HepG2 (cell line): Measurements from ENCODE around the gene ATP6V0A1. TPM values are rescaled to one million over a fixed set of nuclear protein-coding genes. Genes with fewer than 3 reads are reported as not detected.

Experiments
- CAMTA2 ChIP-seq: sonication (generic); formaldehyde crosslinking; IDR thresholded peaks from 2 replicates; pipeline ENCODE4 v1.4.0; 2020; ENCODE audit warnings: mild to moderate bottlenecking, missing genetic modification reagents, borderline replicate concordance
- HOXA5 ChIP-seq: sonication (generic); formaldehyde crosslinking; IDR thresholded peaks from 2 replicates; pipeline ENCODE4 v1.4.0; 2020; ENCODE audit warnings: missing genetic modification reagents
- NFKB2 ChIP-seq: sonication (generic); formaldehyde crosslinking; IDR thresholded peaks from 2 replicates; pipeline ENCODE4 v1.4.0; 2020; ENCODE audit warnings: missing genetic modification reagents, borderline replicate concordance
- PHF21A ChIP-seq: sonication (generic); formaldehyde crosslinking; IDR thresholded peaks from 2 replicates; pipeline ENCODE4 v1.5.0; 2020; ENCODE audit warnings: mild to moderate bottlenecking, missing genetic modification reagents
- SNAI1 ChIP-seq: sonication (generic); formaldehyde crosslinking; IDR thresholded peaks from 2 replicates; pipeline ENCODE4 v1.5.0; 2020; ENCODE audit warnings: mild to moderate bottlenecking, missing genetic modification reagents, borderline replicate concordance
- SP4 ChIP-seq: sonication (generic); formaldehyde crosslinking; IDR thresholded peaks from 2 replicates; pipeline ENCODE4 v1.8.1; 2023; ENCODE audit warnings: mild to moderate bottlenecking, missing genetic modification reagents
- ZBTB42 ChIP-seq: sonication (generic); formaldehyde crosslinking; IDR thresholded peaks from 2 replicates; pipeline ENCODE4 v1.5.0; 2020; ENCODE audit warnings: mild to moderate bottlenecking, missing genetic modification reagents
- ZBTB7A ChIP-seq: sonication (generic); formaldehyde crosslinking; IDR thresholded peaks from 2 replicates; pipeline ENCODE4 v1.8.0; 2022; ENCODE audit warnings: mild to moderate bottlenecking, missing genetic modification reagents
- ZNF160 ChIP-seq: sonication (generic); formaldehyde crosslinking; IDR thresholded peaks from 2 replicates; pipeline ENCODE4 v1.8.0; 2022; ENCODE audit warnings: mild to moderate bottlenecking, inconsistent platforms, missing genetic modification reagents
- ZNF251 ChIP-seq: sonication (generic); formaldehyde crosslinking; IDR thresholded peaks from 2 replicates; pipeline ENCODE4 v1.9.0; 2021; ENCODE audit warnings: mild to moderate bottlenecking, missing genetic modification reagents
- ZNF431 ChIP-seq: sonication (generic); formaldehyde crosslinking; IDR thresholded peaks from 2 replicates; pipeline ENCODE4 v1.9.0; 2022; ENCODE audit warnings: missing genetic modification reagents, low read depth, mild to moderate bottlenecking, borderline replicate concordance
- ZNF577 ChIP-seq: sonication (generic); formaldehyde crosslinking; IDR thresholded peaks from 2 replicates; pipeline ENCODE4 v1.4.0; 2020; ENCODE audit warnings: mild to moderate bottlenecking, low read depth, missing genetic modification reagents, borderline replicate concordance
- ZNF580 ChIP-seq: IDR thresholded peaks from 2 replicates; pipeline ENCODE4 v1.6.1; 2016; ENCODE audit warnings: low read depth, borderline replicate concordance
- ZNF782 ChIP-seq: sonication (generic); formaldehyde crosslinking; IDR thresholded peaks from 2 replicates; pipeline ENCODE4 v1.4.0; 2020; ENCODE audit warnings: missing genetic modification reagents, mild to moderate bottlenecking, borderline replicate concordance
- ZNF879 ChIP-seq: sonication (generic); formaldehyde crosslinking; IDR thresholded peaks from 2 replicates; pipeline ENCODE4 v1.8.1; 2023; ENCODE audit warnings: missing genetic modification reagents
- ZSCAN9 ChIP-seq: IDR thresholded peaks from 2 replicates; pipeline ENCODE4 v1.6.1; 2016; ENCODE audit warnings: borderline replicate concordance
- polyA plus RNA-seq, 8 experiments: library from polyadenylated mRNA; depleted of rRNA in 3 of 8; stranded (reverse) in 7 of 8; unstranded in 1 of 8; fragments of >200 nt; fragmentation: Illumina TruSeq in 4 of 8; extraction: Trizol in 4 of 8; gene quantifications; 2 replicates each; pipeline versions ENCODE4 v1.2.1 to v1.2.3, GENCODE V29; 2011 to 2016; ENCODE audit warnings: low read depth in 4 of 8, missing spikeins in 1 of 8, mixed read lengths in 1 of 8; ENCODE audit not compliant: insufficient read depth in 1 of 8
- total RNA-seq, 5 experiments: library from RNA; depleted of rRNA; stranded (reverse); fragments of >200 nt; fragmentation: Illumina TruSeq; extraction: Trizol; gene quantifications; 2 replicates each; pipeline ENCODE4 v1.2.3, GENCODE V29; 2016; ENCODE audit warnings: low read depth in 1 of 5
- TF ChIP-seq, protein P1 (sequence below): sonication (generic); formaldehyde crosslinking; IDR thresholded peaks from 2 replicates; pipeline ENCODE4 v1.4.0; 2020; ENCODE audit warnings: missing genetic modification reagents, borderline replicate concordance
- TF ChIP-seq, protein P2 (sequence below): sonication (generic); formaldehyde crosslinking; IDR thresholded peaks from 2 replicates; pipeline ENCODE4 v1.4.0; 2020; ENCODE audit warnings: missing genetic modification reagents, mild to moderate bottlenecking, borderline replicate concordance
- TF ChIP-seq, protein P3 (sequence below): sonication (generic); formaldehyde crosslinking; IDR thresholded peaks from 2 replicates; pipeline ENCODE4 v1.5.1; 2020; ENCODE audit warnings: missing genetic modification reagents, mild to moderate bottlenecking, borderline replicate concordance

ATP6V0A1 gene
- total and polyA plus RNA-seq, 2 of the 13 experiments (the other 11 are each of a cell fraction or from before 2014, with no cell fraction given) = 27.9 to 54.1 TPM

- TF ChIP-seq, protein P1, sequence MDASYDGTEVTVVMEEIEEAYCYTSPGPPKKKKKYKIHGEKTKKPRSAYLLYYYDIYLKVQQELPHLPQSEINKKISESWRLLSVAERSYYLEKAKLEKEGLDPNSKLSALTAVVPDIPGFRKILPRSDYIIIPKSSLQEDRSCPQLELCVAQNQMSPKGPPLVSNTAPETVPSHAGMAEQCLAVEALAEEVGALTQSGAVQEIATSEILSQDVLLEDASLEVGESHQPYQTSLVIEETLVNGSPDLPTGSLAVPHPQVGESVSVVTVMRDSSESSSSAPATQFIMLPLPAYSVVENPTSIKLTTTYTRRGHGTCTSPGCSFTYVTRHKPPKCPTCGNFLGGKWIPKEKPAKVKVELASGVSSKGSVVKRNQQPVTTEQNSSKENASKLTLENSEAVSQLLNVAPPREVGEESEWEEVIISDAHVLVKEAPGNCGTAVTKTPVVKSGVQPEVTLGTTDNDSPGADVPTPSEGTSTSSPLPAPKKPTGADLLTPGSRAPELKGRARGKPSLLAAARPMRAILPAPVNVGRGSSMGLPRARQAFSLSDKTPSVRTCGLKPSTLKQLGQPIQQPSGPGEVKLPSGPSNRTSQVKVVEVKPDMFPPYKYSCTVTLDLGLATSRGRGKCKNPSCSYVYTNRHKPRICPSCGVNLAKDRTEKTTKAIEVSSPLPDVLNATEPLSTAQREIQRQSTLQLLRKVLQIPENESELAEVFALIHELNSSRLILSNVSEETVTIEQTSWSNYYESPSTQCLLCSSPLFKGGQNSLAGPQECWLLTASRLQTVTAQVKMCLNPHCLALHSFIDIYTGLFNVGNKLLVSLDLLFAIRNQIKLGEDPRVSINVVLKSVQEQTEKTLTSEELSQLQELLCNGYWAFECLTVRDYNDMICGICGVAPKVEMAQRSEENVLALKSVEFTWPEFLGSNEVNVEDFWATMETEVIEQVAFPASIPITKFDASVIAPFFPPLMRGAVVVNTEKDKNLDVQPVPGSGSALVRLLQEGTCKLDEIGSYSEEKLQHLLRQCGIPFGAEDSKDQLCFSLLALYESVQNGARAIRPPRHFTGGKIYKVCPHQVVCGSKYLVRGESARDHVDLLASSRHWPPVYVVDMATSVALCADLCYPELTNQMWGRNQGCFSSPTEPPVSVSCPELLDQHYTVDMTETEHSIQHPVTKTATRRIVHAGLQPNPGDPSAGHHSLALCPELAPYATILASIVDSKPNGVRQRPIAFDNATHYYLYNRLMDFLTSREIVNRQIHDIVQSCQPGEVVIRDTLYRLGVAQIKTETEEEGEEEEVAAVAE (CRISPR knock-in tag) = peak; percentile 88
- TF ChIP-seq, protein P2, sequence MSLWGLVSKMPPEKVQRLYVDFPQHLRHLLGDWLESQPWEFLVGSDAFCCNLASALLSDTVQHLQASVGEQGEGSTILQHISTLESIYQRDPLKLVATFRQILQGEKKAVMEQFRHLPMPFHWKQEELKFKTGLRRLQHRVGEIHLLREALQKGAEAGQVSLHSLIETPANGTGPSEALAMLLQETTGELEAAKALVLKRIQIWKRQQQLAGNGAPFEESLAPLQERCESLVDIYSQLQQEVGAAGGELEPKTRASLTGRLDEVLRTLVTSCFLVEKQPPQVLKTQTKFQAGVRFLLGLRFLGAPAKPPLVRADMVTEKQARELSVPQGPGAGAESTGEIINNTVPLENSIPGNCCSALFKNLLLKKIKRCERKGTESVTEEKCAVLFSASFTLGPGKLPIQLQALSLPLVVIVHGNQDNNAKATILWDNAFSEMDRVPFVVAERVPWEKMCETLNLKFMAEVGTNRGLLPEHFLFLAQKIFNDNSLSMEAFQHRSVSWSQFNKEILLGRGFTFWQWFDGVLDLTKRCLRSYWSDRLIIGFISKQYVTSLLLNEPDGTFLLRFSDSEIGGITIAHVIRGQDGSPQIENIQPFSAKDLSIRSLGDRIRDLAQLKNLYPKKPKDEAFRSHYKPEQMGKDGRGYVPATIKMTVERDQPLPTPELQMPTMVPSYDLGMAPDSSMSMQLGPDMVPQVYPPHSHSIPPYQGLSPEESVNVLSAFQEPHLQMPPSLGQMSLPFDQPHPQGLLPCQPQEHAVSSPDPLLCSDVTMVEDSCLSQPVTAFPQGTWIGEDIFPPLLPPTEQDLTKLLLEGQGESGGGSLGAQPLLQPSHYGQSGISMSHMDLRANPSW (CRISPR knock-in tag) = no peak
- TF ChIP-seq ZNF879 (CRISPR knock-in tag) (peak; percentile 89; the same call in 1 of the 2 replicates), ZNF160 (peak; percentile 68; the same call in 1 of the 2 replicates), ZNF577 (CRISPR knock-in tag) (no peak), NFKB2 (CRISPR knock-in tag) (peak; percentile 74), ZNF251 (peak; percentile 57; the same call in 1 of the 2 replicates), CAMTA2 (CRISPR knock-in tag) (0 out of 2 replicates have a peak, but pooled peaks have one; percentile 18), SNAI1 (CRISPR knock-in tag) (peak; percentile 88; the same call in 1 of the 2 replicates), ZNF580 (CRISPR knock-in tag) (peak; percentile 70; the same call in 1 of the 2 replicates), ZBTB7A (peak; percentile 79; the same call in 1 of the 2 replicates), ZNF782 (CRISPR knock-in tag) (peak; percentile 67; the same call in 1 of the 2 replicates), HOXA5 (CRISPR knock-in tag) (peak; percentile 96), ZSCAN9 (CRISPR knock-in tag) (peak; percentile 83), PHF21A (CRISPR knock-in tag) (peak; percentile 90), SP4 (CRISPR knock-in tag) (peak; percentile 66), ZBTB42 (CRISPR knock-in tag) (peak; percentile 89), ZNF431 (CRISPR knock-in tag) (peak; percentile 78)
- TF ChIP-seq, protein P3, sequence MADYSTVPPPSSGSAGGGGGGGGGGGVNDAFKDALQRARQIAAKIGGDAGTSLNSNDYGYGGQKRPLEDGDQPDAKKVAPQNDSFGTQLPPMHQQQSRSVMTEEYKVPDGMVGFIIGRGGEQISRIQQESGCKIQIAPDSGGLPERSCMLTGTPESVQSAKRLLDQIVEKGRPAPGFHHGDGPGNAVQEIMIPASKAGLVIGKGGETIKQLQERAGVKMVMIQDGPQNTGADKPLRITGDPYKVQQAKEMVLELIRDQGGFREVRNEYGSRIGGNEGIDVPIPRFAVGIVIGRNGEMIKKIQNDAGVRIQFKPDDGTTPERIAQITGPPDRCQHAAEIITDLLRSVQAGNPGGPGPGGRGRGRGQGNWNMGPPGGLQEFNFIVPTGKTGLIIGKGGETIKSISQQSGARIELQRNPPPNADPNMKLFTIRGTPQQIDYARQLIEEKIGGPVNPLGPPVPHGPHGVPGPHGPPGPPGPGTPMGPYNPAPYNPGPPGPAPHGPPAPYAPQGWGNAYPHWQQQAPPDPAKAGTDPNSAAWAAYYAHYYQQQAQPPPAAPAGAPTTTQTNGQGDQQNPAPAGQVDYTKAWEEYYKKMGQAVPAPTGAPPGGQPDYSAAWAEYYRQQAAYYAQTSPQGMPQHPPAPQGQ (CRISPR knock-in tag) = no peak
Measured at GRCh38 chr17:42554250-42555121, 95.8 kb downstream of the ATP6V0A1 start (continued).
